GM18499 (cell line): Measurements from ENCODE around the gene BIN1.
A peak's percentile ranks its signal among the peaks of the same experiment; 100 is the strongest.

Source experiments
- ATAC-seq: cut with Tn5 transposase; IDR thresholded peaks from one replicate; pipeline ENCODE4 v1.9.1; 2021; ENCODE audit warnings: moderate number of reproducible peaks; ENCODE audit not compliant: insufficient read depth, unreplicated experiment

Gene BIN1

GRCh38 chr2:127093648-127094210, 13.2 kb downstream of the BIN1 start:
- no peak for ATAC-seq

GRCh38 chr2:127092901-127093516, 13.9 kb downstream of the BIN1 start:
- no peak for ATAC-seq

GRCh38 chr2:127092306-127092705, 14.6 kb downstream of the BIN1 start:
- ATAC-seq, result no peak

GRCh38 chr2:127091886-127092285, 15.1 kb downstream of the BIN1 start:
- no peak for ATAC-seq

GRCh38 chr2:127091148-127091547, 15.8 kb downstream of the BIN1 start:
- no peak for ATAC-seq

- ATAC-seq, result no peak
These were observed 16.5 kb downstream of the BIN1 start for GRCh38 chr2:127090281-127091120.

GRCh38 chr2:127089478-127090235, 17.3 kb downstream of the BIN1 start:
- ATAC-seq, result no peak

- ATAC-seq, result no peak
These were observed 18.2 kb downstream of the BIN1 start for GRCh38 chr2:127088706-127089105.

- ATAC-seq, result no peak
These were observed 19.0 kb downstream of the BIN1 start for GRCh38 chr2:127087791-127088495.

- peak; percentile 70 for ATAC-seq
These were observed 19.8 kb downstream of the BIN1 start for GRCh38 chr2:127086990-127087790.

GRCh38 chr2:127085317-127085681, 21.7 kb downstream of the BIN1 start:
- no peak for ATAC-seq

- ATAC-seq, result no peak
These were observed 22.2 kb downstream of the BIN1 start for GRCh38 chr2:127084611-127085316.

- ATAC-seq, result no peak
These were observed 23.0 kb downstream of the BIN1 start for GRCh38 chr2:127083819-127084503.

- ATAC-seq, result no peak
These were observed 24.0 kb downstream of the BIN1 start for GRCh38 chr2:127082974-127083373.

GRCh38 chr2:127081826-127082633, 24.9 kb downstream of the BIN1 start:
- ATAC-seq, result peak; percentile 42

- no peak for ATAC-seq
These were observed 25.8 kb downstream of the BIN1 start for GRCh38 chr2:127080938-127081755.
